Brain microvascular endothelial cell (primary cell): ENCODE data around the gene AK9.

Experiments used
- DNase-seq: peaks from one replicate; pipeline ENCODE4 v3.0.0-alpha.2; 2020
- H3K27ac ChIP-seq: fragments of 250-450 bp; sonication (Bioruptor Pico); 2 replicates; pipeline ENCODE4 v1.5.1; 2020; ENCODE audit warnings: mild to moderate bottlenecking, moderate library complexity
- H3K27me3 ChIP-seq: fragments of 250-450 bp; sonication (Bioruptor Pico); replicated peaks from 2 replicates; pipeline ENCODE4 v1.5.1; 2020; ENCODE audit warnings: mild to moderate bottlenecking
- H3K36me3 ChIP-seq: fragments of 250-450 bp; sonication (Bioruptor Pico); replicated peaks from 2 replicates; pipeline ENCODE4 v1.5.1; 2020; ENCODE audit warnings: mild to moderate bottlenecking
- H3K4me3 ChIP-seq: 2 replicates; pipeline ENCODE4 v1.5.1; 2011; ENCODE audit warnings: low read depth, mild to moderate bottlenecking, control low read depth, low read length, moderate library complexity
- in situ Hi-C: cut with HindIII; loops from 2 replicates; pipeline ENCODE4 v1.10.0; 2017; ENCODE audit warnings: low sequenced_read_pairs, low pct_ligation_motif_present
- TF ChIP-seq, protein P1 (sequence below): IDR thresholded peaks from 2 replicates; pipeline ENCODE4 v1.5.1; 2011; ENCODE audit warnings: low read depth, mild to moderate bottlenecking, moderate library complexity, low read length, control low read depth, inconsistent platforms; ENCODE audit errors: missing control alignments

Gene AK9

DNA sequence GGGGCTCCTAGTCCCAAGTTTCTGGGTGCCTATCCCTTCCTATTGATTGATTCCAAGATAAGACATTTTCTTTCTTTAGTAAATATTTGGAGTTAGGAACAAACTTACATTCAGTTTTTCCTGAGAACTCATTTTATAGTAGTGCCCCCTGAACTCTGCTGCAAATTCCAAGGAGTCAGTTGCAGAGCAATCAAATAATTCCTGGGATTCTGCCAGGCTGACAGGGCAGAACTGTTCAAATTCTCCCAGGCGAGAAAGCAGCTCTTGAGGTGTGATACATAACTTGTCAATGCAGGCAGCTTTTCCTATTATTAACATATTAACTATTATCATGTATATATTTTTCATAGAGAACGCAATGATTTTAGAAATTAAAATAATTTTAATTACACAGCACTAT, 192.1 kb downstream of the AK9 start:
- H3K36me3 ChIP-seq = no peaks in the 10 kb centered on the region
- DNase-seq = no peak
- TF ChIP-seq, protein P1, sequence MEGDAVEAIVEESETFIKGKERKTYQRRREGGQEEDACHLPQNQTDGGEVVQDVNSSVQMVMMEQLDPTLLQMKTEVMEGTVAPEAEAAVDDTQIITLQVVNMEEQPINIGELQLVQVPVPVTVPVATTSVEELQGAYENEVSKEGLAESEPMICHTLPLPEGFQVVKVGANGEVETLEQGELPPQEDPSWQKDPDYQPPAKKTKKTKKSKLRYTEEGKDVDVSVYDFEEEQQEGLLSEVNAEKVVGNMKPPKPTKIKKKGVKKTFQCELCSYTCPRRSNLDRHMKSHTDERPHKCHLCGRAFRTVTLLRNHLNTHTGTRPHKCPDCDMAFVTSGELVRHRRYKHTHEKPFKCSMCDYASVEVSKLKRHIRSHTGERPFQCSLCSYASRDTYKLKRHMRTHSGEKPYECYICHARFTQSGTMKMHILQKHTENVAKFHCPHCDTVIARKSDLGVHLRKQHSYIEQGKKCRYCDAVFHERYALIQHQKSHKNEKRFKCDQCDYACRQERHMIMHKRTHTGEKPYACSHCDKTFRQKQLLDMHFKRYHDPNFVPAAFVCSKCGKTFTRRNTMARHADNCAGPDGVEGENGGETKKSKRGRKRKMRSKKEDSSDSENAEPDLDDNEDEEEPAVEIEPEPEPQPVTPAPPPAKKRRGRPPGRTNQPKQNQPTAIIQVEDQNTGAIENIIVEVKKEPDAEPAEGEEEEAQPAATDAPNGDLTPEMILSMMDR = no peak
- H3K27ac ChIP-seq = no peak overlapping the region
- H3K27me3 ChIP-seq = no peaks in the 10 kb centered on the region
- H3K4me3 ChIP-seq = no peak overlapping the region
- in situ Hi-C loops = no loop called here

DNA sequence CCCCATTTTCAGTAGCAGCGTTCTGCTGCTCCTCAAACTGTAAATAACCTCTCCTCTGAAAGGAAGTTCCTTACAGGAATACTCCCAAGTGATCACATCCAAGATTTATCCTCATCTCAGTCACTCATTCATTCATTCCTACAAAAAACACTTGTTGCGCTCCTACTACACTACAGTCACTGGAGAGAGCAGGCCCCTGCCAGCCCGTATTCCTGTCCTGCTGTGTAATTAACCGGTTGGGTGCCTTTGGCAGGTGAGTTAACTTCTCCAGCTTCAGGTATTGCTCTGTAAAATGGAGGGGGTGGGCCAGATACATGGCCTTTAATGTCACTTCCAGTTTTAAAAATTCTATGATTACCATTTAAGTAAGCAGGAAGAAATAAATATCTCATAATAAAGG, 192.9 kb downstream of the AK9 start:
- DNase-seq = no peak
- Histone ChIP-seq H3K4me3 (no peak overlapping the region), H3K36me3 (no peaks in the 10 kb centered on the region), H3K27ac (no peak overlapping the region), H3K27me3 (no peaks in the 10 kb centered on the region)
- TF ChIP-seq, protein P1 = no peak
- in situ Hi-C loops = no loop called here

DNA sequence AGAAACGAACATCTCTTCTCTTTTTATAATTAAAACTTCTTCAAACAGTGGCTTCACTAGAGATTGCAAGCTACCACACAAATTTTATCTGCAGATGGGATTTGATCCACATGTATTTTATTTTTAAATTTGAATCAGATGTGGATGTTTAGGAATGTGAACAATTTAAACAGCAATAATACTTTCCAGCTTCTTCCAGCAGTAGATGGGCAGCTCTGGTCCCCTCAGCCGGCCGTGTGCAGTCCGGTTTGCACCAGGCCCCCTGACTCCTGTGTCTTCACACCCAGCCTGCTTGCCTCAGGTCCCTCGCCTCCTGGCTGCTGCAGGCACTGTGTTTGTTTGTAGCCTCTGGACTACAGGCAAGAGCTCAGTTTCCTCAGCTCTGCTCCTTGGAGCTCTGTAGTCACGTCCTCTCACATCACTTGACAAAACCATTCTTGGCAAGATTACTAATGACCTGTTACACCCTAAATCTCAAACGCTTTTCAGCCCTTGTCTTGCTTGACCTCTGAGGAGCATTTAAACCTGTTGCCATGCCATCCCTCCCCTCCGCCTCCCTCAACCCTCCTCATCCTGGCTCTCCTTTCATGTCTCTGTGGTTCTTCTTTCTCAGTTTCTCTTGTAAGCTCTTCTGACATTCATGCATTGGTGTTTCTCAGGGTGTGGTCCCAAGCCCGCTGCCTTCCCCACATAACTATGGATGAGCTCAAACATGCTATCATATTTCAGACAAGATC, 194.8 kb downstream of the AK9 start:
- no peak for DNase-seq
- H3K27ac ChIP-seq = no peak overlapping the region
- TF ChIP-seq, protein P1 = no peak
- H3K27me3 ChIP-seq = no peaks in the 10 kb centered on the region
- H3K36me3 ChIP-seq = no peaks in the 10 kb centered on the region
- H3K4me3 ChIP-seq = no peak overlapping the region
- in situ Hi-C loops = no loop called here

DNA sequence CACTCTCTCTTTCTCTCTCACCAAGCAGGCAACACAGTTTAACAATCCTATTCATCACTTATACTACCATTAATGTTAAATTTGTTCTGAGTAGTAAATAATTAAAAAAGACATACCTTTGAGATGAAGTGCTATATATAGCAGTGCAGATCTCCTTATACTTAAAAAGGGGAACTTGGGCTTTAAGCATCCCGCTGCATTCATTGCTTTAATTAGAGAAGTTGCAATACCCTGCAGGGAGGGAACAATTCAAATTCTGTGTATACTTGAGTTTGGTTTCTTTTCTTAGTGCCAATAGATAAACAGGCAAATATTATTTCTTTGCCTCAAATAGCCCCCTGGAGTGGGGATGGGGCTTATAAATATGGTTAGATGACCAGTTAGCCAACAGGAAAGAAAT, 197.1 kb downstream of the AK9 start:
- in situ Hi-C loops = no loop called here
- H3K36me3 ChIP-seq = no peaks in the 10 kb centered on the region
- no peak overlapping the region for H3K27ac ChIP-seq
- H3K27me3 ChIP-seq = no peaks in the 10 kb centered on the region
- H3K4me3 ChIP-seq = no peak overlapping the region
- TF ChIP-seq, protein P1 = no peak
- no peak for DNase-seq

DNA sequence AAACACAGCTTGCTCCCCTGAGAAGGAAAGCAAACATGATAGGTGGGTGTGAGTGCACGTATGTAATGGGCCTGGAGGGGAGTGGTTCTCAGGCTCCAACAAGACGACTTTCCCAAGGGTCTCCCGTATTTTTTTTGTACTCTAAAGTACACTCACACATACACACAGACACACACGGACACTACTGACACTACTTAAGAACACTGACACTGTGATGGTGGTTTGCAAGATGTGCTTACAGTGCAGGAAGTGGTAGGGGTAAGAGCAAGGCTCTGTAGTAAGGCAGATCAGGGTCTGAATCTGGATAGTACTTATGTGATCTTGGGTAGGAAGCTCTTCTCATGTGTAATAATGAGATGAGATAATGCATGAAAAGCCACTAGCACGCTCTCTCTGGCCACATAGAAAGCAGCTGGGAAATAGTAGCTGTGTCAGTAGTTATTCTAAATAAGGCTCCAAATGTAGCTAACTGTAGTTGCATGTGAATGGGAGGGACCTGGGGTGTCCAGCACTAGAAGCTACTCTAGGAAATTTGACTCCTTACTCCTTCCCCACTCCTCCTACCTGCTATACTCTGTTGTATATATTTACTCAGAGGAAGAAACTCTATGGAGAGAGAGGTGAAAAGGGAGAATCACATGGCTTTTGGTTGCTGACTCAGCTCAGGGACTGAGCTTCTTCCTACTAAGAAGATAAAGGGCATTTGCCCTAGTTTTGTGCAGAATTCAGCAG, 199.6 kb downstream of the AK9 start:
- DNase-seq = no peak
- Histone ChIP-seq H3K27ac (no peak overlapping the region), H3K4me3 (no peak overlapping the region), H3K36me3 (no peaks in the 10 kb centered on the region), H3K27me3 (no peaks in the 10 kb centered on the region)
- TF ChIP-seq, protein P1 = no peak
- in situ Hi-C loops = no loop called here
